GM21360 (cell line): Measurements from ENCODE around the gene RREB1.

Experiments
- ATAC-seq: cut with Tn5 transposase; IDR thresholded peaks from one replicate; pipeline ENCODE4 v1.9.1; 2021; ENCODE audit warnings: mild to moderate bottlenecking, moderate library complexity; ENCODE audit not compliant: unreplicated experiment

The RREB1 gene

GRCh38 chr6:7100072-7100752 is 7.5 kb upstream of the RREB1 start:
- ATAC-seq, result no peak

- ATAC-seq, result no peak
These were observed 7.0 kb upstream of the RREB1 start for GRCh38 chr6:7100753-7101081.

GRCh38 chr6:7101290-7101689 is 6.5 kb upstream of the RREB1 start:
- ATAC-seq, result no peak

- no peak for ATAC-seq
These were observed 3.0 kb upstream of the RREB1 start for GRCh38 chr6:7104752-7105151.

GRCh38 chr6:7106215-7106751 is 1.5 kb upstream of the RREB1 start:
- no peak for ATAC-seq

GRCh38 chr6:7106752-7107577 is 796 bp upstream of the RREB1 start:
- peak; percentile 38 for ATAC-seq

GRCh38 chr6:7108196-7108963 is 619 bp downstream of the RREB1 start:
- ATAC-seq, result no peak

- no peak for ATAC-seq
These were observed 1.4 kb downstream of the RREB1 start for GRCh38 chr6:7108964-7109836.

GRCh38 chr6:7110092-7110792 is 2.5 kb downstream of the RREB1 start:
- ATAC-seq, result no peak

GRCh38 chr6:7111095-7111690 is 3.4 kb downstream of the RREB1 start:
- ATAC-seq, result no peak

GRCh38 chr6:7112171-7112570 is 4.4 kb downstream of the RREB1 start:
- no peak for ATAC-seq

- no peak for ATAC-seq
These were observed 5.1 kb downstream of the RREB1 start for GRCh38 chr6:7112741-7113313.

- ATAC-seq, result no peak
These were observed 7.1 kb downstream of the RREB1 start for GRCh38 chr6:7114744-7115458.

GRCh38 chr6:7115543-7116231 is 7.9 kb downstream of the RREB1 start:
- ATAC-seq, result no peak

GRCh38 chr6:7119272-7119801 is 11.6 kb downstream of the RREB1 start:
- ATAC-seq, result no peak

GRCh38 chr6:7121700-7122241 is 14.0 kb downstream of the RREB1 start:
- ATAC-seq, result no peak

- ATAC-seq, result no peak
These were observed 14.9 kb downstream of the RREB1 start for GRCh38 chr6:7122684-7123083.
